HG03175 (cell line): Measurements from ENCODE around the gene PRKG1.
A peak's percentile ranks its signal among the peaks of the same experiment; 100 is the strongest.
"Not testable (repeated sequence)": the region's sequence is repeated elsewhere in the genome, so short reads cannot be mapped to it uniquely, and the experiment has no call there.

Source experiments
- ATAC-seq: cut with Tn5 transposase; IDR thresholded peaks from one replicate; pipeline ENCODE4 v1.9.1; 2021; ENCODE audit warnings: mild to moderate bottlenecking, moderate library complexity; ENCODE audit not compliant: unreplicated experiment

PRKG1 gene

DNA sequence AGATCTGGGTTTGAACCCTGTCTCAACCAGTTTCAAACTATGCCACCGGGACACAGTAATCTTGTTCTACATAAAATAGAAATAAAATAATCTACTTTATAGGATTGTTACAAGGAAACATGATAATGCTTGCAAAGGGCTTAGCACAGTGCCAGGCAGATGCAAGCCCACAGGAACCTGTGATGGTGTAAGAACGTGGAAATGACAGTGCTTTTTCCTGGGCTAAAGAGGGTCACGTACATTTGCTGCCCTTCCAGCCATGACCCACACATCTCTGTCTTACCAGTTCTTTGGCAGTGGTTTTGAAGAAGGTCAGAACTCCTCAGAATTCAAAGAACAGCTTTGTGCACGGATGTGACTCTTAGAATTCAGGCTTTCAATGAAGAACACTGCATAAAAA is 342.2 kb downstream of the PRKG1 start:
- no peak for ATAC-seq

DNA sequence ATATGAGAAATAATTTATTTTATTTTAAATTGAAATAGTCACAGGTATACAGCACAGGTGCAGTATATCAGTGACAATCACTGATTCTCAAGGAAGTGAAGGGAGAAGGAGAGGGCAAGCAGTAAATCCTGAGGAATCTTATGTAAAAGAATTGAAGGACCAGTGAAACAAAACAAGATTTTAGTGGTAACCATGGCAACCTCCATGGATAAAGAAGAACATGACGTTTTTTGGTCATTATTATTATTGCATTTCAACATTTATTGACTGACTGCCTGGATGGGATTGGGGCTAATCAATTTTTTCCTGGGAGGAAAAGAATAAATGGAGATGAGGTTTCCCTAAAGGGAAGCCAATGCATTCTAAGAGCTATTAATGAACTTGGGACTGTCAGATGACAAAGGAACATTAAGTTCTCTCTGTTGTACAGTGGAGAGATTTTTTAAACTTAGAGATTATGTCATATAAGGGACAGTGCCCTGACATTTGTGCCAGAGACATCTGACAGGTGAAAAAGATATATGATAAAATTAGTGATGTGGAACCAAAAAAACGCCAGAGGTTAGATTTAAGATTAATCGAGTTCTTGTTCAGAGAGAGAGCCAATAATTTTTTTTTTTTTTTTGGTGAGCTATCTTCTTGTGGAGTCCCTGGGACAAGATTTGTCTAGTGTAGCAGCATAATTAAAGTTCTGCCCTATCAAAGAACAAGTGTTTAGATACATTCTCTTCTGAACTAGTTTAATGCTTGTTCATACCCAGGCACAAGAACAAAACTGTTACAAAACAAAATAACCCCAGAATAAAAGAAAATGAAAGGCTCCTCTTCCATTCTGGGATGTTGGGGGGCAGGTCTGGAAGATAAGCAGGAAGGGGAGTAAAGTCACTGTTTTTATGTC is 345.2 kb downstream of the PRKG1 start:
- no peak for ATAC-seq

- ATAC-seq: no peak
These were observed 347.6 kb downstream of the PRKG1 start for GRCh38 chr10:51421853-51422252.

DNA sequence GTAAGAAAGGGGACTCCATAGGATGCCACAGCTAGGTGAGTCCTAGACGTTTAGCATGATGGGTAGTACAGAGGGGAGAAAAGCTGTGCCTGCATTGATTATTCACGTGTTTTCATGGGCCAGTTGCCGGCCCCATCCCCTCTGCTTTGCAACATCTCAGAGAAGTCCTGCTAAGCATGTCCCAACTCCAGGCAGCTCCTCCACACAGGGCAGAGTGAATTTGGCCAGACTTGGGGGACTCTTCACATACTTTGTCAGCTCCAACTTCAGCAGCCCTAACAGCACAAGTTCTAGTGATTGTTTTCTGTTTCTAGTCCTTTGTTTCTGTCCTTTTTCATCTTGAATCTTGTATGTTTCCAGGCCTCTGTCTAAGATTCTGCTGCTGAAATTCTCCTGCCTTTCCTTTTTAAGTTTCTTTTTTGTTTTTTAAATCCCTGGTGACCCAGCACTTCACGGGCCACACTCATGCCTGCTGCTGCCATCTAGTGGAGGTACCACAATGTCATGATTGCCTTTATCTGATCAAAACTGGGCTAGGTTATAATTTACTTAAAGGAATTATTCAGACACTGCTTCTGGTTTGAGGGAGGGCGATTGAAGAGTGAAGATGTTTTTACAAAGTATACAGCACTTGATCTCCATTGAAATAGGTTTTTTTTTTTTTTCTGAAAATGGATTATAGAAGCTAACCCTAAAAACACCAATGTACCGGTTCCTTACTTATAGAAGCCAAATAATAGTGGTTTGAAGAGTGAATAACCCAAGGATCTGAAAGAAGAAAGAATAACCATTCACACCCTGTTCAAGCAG is 348.2 kb downstream of the PRKG1 start:
- ATAC-seq: peak; percentile 87

GRCh38 chr10:51423121-51423452 is 348.8 kb downstream of the PRKG1 start:
- no peak for ATAC-seq

- ATAC-seq: no peak
These were observed 351.1 kb downstream of the PRKG1 start for GRCh38 chr10:51425431-51425830.

GRCh38 chr10:51427758-51428157 is 353.5 kb downstream of the PRKG1 start:
- ATAC-seq: no peak

DNA sequence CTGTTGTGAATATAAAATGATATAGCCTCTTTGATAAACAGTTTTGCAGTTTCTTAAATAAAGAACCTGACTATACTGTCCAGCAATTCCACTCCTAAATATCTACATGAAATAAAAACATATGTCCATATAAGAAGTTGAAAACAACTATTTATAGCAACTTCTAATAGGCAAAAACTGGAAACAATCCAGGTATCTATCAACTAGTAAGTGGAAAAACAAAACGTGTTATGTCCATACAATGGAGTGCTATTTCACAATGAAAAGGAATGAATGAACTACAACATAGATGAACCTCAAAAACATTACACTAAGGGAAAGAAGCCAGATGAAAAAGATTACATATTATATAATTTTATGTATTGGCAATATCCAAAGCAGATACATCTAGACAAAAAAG is 356.2 kb downstream of the PRKG1 start:
- ATAC-seq: no peak

GRCh38 chr10:51433949-51434475 is 359.7 kb downstream of the PRKG1 start:
- no peak for ATAC-seq

- ATAC-seq: no peak
These were observed 362.5 kb downstream of the PRKG1 start for GRCh38 chr10:51436805-51437204.

DNA sequence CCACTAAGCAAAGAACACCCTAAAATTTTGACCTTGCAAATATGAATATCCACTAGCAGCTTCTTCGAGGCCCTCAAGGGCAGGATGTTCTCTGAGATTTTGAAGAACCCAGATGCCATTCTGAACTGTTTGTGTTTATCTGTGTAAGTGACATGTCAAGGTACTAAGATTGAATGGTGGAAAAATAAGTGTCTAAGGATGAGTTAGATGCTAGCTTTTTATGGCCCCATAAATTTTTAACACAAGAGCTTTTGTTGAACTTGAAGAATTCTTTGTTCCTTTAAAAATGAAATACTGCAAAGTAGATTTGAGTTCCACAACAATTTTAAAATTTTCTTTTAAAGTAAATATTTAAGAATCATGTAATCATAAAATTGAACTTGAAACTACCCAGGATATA is 365.4 kb downstream of the PRKG1 start:
- no peak for ATAC-seq

DNA sequence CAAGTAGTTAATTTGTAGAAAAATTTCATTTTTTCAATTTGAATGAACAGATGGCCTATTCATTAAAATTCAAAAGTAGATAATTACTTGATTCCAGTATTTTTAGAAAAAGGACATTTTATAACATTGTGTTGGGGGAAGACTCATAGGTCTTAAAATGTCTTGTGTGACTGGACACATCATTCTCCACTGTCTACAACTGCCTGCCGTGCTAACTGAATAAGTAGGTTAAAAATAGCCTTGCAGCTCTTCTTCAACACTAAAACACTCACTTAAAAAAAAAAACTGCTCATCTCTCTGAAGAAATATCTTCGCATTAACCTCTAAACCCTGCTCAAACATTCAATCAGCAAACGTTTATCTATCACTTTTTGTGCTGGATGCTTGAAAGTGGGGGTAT is 371.3 kb downstream of the PRKG1 start:
- no peak for ATAC-seq

DNA sequence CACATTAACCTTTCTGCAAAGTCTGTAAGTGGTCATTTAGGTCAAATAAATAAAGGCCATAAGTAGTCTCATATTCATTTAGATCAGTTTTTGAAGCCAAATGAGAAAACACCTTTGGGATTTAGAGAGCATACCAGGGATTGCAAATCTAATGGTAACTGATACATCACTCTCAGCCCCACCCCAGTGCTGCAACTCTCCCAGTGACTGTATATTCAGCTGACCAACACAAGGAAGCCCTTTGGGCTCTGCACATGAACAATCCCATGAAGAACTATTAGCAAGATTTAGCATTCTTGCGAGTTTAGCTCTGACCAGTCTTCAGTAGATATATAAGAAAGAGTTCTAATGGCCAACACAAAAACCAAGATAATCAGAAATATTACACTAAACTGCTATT is 372.8 kb downstream of the PRKG1 start:
- ATAC-seq: no peak

DNA sequence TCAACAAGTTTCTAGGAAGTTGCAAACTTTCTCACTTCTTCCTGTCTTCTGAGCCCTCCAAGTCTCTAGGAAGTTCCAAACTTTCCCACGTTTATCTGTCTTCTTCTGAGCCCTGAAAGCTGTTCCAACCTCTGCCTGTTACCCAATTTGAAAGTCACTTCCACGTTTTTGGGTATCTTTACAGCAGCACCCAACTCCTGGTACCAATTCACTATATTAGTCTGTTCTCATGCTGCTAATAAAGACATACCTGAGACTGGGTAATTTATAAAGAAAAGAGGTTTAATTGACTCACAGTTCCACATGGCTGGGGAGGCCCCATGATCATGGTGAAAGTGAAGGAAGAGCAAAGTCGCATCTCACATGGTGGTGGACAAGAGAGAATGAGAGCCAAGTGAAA is 381.5 kb downstream of the PRKG1 start:
- not testable (repeated sequence) for ATAC-seq

GRCh38 chr10:51459476-51459875 is 385.2 kb downstream of the PRKG1 start:
- ATAC-seq: no peak

DNA sequence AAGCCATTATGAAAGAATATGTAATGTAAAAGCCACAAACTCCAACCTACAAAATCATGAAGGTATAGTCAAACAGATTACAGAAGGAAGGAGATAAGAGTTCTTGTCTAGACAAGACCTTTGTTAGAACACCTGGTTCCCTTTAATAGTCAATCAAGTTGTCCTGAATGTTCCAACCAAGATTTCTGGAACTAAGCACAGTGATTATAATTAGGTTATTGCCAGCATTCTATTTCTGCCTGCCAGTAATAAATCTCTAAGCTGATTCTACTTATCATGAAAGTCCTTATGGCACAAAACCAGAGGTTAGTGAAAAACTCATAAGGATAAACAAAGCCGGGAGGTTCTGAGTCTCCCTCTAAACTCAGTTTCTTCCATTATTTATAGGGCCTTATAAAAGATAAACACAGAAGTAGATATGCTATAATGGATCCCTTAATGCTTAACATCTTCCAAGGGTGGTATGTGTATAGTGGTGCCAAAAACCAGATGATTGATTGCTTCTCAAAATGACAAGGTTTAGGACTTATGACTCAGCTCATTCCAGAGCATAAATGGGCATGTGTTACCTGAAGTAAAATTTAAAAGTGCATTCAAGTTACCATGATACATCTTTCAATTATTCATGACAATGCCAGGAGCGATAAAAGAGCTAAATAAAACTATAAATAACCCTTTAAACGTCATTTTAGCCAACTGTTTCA is 387.9 kb downstream of the PRKG1 start:
- no peak for ATAC-seq

DNA sequence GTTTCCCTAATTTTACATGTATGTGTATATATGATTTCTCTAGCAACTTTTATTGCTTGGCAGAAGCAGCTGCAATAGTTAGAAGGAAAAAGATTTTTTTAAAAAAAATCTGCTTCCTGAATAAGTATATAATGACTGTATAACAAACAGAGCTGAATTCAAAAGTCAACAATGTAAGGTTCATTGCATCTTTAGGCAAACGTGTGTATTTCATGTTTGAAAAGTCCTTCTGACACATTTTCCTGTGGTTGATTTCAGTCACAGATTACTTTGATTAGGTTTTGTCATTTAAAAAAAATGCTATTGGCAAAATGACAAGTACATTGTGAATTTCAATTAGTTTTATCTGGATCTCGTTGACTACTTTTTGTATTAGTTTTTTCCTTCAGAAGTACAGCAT is 394.1 kb downstream of the PRKG1 start:
- no peak for ATAC-seq

- ATAC-seq: no peak
These were observed 395.4 kb downstream of the PRKG1 start for GRCh38 chr10:51469686-51470085.

GRCh38 chr10:51471271-51471670 is 397.0 kb downstream of the PRKG1 start:
- ATAC-seq: no peak

DNA sequence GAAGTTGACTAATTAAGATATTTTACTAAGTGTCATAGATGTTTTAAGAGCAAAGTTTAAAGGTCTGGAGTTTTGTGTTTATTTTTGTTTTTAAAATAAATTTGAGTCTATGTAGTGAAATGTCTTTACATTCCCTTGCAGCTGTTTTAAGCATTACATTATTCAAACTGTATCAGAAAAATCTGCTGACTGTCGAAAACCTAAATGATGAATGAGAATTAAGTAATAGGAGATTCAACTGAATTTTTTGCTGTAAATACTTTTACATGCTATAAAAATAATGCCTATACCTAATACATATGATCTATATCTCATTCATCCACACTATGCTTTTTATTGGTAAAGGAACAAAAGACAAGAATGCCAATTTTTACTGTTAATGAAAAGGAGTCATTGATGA is 397.9 kb downstream of the PRKG1 start:
- ATAC-seq: no peak

DNA sequence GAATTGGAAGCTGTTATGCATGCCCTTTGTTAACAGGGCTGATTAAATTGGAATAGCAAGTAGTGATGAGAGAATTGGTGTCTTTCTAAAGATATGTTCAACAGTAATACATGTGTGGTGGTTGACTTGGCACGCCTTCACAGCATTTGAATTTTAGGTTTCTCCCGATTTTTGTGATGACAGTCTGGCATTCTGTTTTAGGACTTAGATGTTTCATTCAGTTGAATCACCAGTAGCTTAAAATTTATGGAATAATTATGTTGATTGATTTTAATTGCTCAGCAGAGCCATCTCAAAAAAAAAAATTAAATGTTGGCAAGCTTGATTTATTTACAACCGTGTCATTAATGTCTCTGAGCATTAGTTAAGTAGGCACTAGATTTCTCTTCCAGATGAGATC is 405.4 kb downstream of the PRKG1 start:
- ATAC-seq: no peak
